Keratinocyte (primary cell): ENCODE data around the gene OSBPL1A. TPM values are rescaled to one million over a fixed set of nuclear protein-coding genes. Genes with fewer than 3 reads are reported as not detected.

ENCODE experiments used
- DNase-seq: peaks from one replicate; pipeline ENCODE4 v3.0.0-alpha.2; 2011; ENCODE audit warnings: low read depth, missing footprints, low spot score
- FAIRE-seq: peaks from 2 replicates; lab custom pipeline; 2011; peaks lifted over from hg19 to GRCh38; lab: Jason Lieb, UNC
- H2AFZ ChIP-seq: 2 replicates; pipeline ENCODE4 v1.6.0; 2012; ENCODE audit warnings: low read length, control low read depth, inconsistent platforms; ENCODE audit not compliant: control insufficient read depth
- H3K27ac ChIP-seq: 2 replicates; pipeline ENCODE4 v1.5.1; 2011; ENCODE audit warnings: low read length; ENCODE audit not compliant: control insufficient read depth, insufficient read depth
- H3K27me3 ChIP-seq: 3 replicates; pipeline ENCODE4 v1.6.0; 2011; ENCODE audit warnings: low read length; ENCODE audit not compliant: control insufficient read depth, insufficient read depth; ENCODE audit errors: extremely low read depth
- H3K36me3 ChIP-seq, 2 experiments: 2 replicates in 1 of 2; 3 replicates in 1 of 2; pipeline ENCODE4 v1.5.1; 2011; ENCODE audit warnings: low read length in 2 of 2, mild to moderate bottlenecking in 1 of 2; ENCODE audit not compliant: control insufficient read depth in 2 of 2, insufficient read depth in 2 of 2; ENCODE audit errors: extremely low read depth in 1 of 2
- H3K4me1 ChIP-seq: 3 replicates; pipeline ENCODE4 v1.5.1; 2011; ENCODE audit warnings: low read length; ENCODE audit not compliant: control insufficient read depth, insufficient read depth; ENCODE audit errors: extremely low read depth
- H3K4me2 ChIP-seq: 3 replicates; pipeline ENCODE4 v1.6.0; 2011; ENCODE audit warnings: low read depth, low read length; ENCODE audit not compliant: control insufficient read depth, insufficient read depth; ENCODE audit errors: extremely low read depth
- H3K4me3 ChIP-seq, 3 experiments: fragments of 200-600 bp in 1 of 3; sonication (generic) in 1 of 3; 2 replicates in 2 of 3; 3 replicates in 1 of 3; pipeline ENCODE4 v1.5.1; 2011 to 2016; ENCODE audit warnings: low read length in 3 of 3, mild to moderate bottlenecking in 3 of 3, control low read depth in 2 of 3, inconsistent platforms in 1 of 3, low read depth in 1 of 3, mixed read lengths in 1 of 3, mixed run types in 1 of 3, moderate library complexity in 1 of 3; ENCODE audit not compliant: control insufficient read depth in 2 of 3, insufficient read depth in 2 of 3; ENCODE audit errors: extremely low read depth in 1 of 3
- H3K79me2 ChIP-seq: 2 replicates; pipeline ENCODE4 v1.6.0; 2012; ENCODE audit warnings: low read length; ENCODE audit not compliant: control insufficient read depth, insufficient read depth
- H3K9ac ChIP-seq: 3 replicates; pipeline ENCODE4 v1.6.0; 2011; ENCODE audit warnings: low read length; ENCODE audit not compliant: control insufficient read depth, insufficient read depth; ENCODE audit errors: extremely low read depth
- H3K9me1 ChIP-seq: 3 replicates; pipeline ENCODE4 v1.6.0; 2011; ENCODE audit warnings: low read length; ENCODE audit not compliant: control insufficient read depth, insufficient read depth; ENCODE audit errors: extremely low read depth
- H3K9me3 ChIP-seq: 2 replicates; pipeline ENCODE4 v1.5.1; 2012; ENCODE audit warnings: low read depth, low read length; ENCODE audit not compliant: control insufficient read depth
- H4K20me1 ChIP-seq: 3 replicates; pipeline ENCODE4 v1.6.0; 2011; ENCODE audit warnings: low read length; ENCODE audit not compliant: control insufficient read depth, insufficient read depth; ENCODE audit errors: extremely low read depth
- CTCF ChIP-seq, 3 experiments: IDR thresholded peaks in 1 of 3; conservative IDR thresholded peaks in 1 of 3; optimal IDR thresholded peaks in 1 of 3; 2 replicates in 2 of 3; 3 replicates in 1 of 3; pipeline versions ENCODE3 to v1.5.1; 2011; ENCODE audit warnings: low read length in 3 of 3, mild to moderate bottlenecking in 3 of 3, moderate library complexity in 2 of 3, control low read depth in 1 of 3, inconsistent platforms in 1 of 3; ENCODE audit not compliant: insufficient read depth in 2 of 3; ENCODE audit errors: extremely low read depth in 1 of 3
- EZH2 ChIP-seq: IDR thresholded peaks from one replicate; pipeline ENCODE4 v1.6.1; 2012; ENCODE audit warnings: inconsistent platforms, mild to moderate bottlenecking, low read length, moderate library complexity
- dilution Hi-C: fragments of 300-500 bp; cut with MboI; formaldehyde crosslinking; loops from one replicate; pipeline ENCODE4 v1.7.0; 2020; ENCODE audit warnings: low sequenced_read_pairs; ENCODE audit not compliant: extremely low pct_ligation_motif_present
- polyA plus RNA-seq, 5 experiments: library from polyadenylated mRNA; depleted of rRNA in 3 of 5; stranded (reverse) in 3 of 5; stranded (forward) in 1 of 5; unstranded in 1 of 5; fragments of >200 nt; gene quantifications; 1 replicate in 1 of 5; 2 replicates in 3 of 5; 3 replicates in 1 of 5; pipeline versions ENCODE4 v1.2.1 to v1.2.3, GENCODE V29; 2011 to 2012; ENCODE audit warnings: missing spikeins in 2 of 5, low read depth in 1 of 5, low replicate concordance in 1 of 5

Gene OSBPL1A
- polyA plus RNA-seq, 1 donor (not counting 4 experiments of a cell fraction or from before 2014, with no cell fraction given) = 17.7 TPM

- Histone ChIP-seq H4K20me1 (no peaks in the 10 kb centered on the region), H3K4me3 (no peak overlapping the region), H3K79me2 (peaks cover 21% of the 10 kb centered on the region), H3K9me3 (no peaks in the 10 kb centered on the region), H3K36me3 (no peaks in the 10 kb centered on the region), H3K4me2 (no peak overlapping the region), H2AFZ (no peak overlapping the region), H3K27me3 (no peaks in the 10 kb centered on the region), H3K27ac (no peak overlapping the region), H3K9ac (no peak overlapping the region), H3K9me1 (no peaks in the 10 kb centered on the region), H3K4me1 (peaks cover 18% of the 10 kb centered on the region)
- no peak for FAIRE-seq
- dilution Hi-C loops = no loop called here
- TF ChIP-seq CTCF (optimal IDR thresholded peaks at IDR 0.05 in 1 of 3, IDR thresholded peaks at IDR 0.05 in 1 of 3, conservative IDR thresholded peaks at IDR 0.05 in 1 of 3; ENCODE audit: extremely low read depth in 1 of 3, insufficient read depth in 2 of 3, low read length in 3 of 3) = no peak
- TF ChIP-seq EZH2 = no peak
- DNase-seq = no peak
Measured at GRCh38 chr18:24266131-24266530, 131.5 kb downstream of the OSBPL1A start.

- dilution Hi-C loops = no loop called here
- Histone ChIP-seq H2AFZ (no peak overlapping the region), H3K4me3 (no peak overlapping the region), H3K9ac (no peak overlapping the region), H4K20me1 (no peaks in the 10 kb centered on the region), H3K9me1 (no peaks in the 10 kb centered on the region), H3K36me3 (no peaks in the 10 kb centered on the region), H3K4me2 (no peak overlapping the region), H3K9me3 (no peaks in the 10 kb centered on the region), H3K27me3 (no peaks in the 10 kb centered on the region), H3K4me1 (peaks cover 14% of the 10 kb centered on the region), H3K79me2 (peaks cover 20% of the 10 kb centered on the region), H3K27ac (no peak overlapping the region)
- FAIRE-seq = no peak
- TF ChIP-seq CTCF (optimal IDR thresholded peaks at IDR 0.05 in 1 of 3, IDR thresholded peaks at IDR 0.05 in 1 of 3, conservative IDR thresholded peaks at IDR 0.05 in 1 of 3; ENCODE audit: extremely low read depth in 1 of 3, insufficient read depth in 2 of 3, low read length in 3 of 3) (no peak), EZH2 (no peak)
- no peak for DNase-seq
Measured at GRCh38 chr18:24265502-24266064, 132.0 kb downstream of the OSBPL1A start.
